Measurements from ENCODE around the gene AHDC1.
A peak's percentile ranks its signal among the peaks of the same experiment; 100 is the strongest.

Gene AHDC1

DNA sequence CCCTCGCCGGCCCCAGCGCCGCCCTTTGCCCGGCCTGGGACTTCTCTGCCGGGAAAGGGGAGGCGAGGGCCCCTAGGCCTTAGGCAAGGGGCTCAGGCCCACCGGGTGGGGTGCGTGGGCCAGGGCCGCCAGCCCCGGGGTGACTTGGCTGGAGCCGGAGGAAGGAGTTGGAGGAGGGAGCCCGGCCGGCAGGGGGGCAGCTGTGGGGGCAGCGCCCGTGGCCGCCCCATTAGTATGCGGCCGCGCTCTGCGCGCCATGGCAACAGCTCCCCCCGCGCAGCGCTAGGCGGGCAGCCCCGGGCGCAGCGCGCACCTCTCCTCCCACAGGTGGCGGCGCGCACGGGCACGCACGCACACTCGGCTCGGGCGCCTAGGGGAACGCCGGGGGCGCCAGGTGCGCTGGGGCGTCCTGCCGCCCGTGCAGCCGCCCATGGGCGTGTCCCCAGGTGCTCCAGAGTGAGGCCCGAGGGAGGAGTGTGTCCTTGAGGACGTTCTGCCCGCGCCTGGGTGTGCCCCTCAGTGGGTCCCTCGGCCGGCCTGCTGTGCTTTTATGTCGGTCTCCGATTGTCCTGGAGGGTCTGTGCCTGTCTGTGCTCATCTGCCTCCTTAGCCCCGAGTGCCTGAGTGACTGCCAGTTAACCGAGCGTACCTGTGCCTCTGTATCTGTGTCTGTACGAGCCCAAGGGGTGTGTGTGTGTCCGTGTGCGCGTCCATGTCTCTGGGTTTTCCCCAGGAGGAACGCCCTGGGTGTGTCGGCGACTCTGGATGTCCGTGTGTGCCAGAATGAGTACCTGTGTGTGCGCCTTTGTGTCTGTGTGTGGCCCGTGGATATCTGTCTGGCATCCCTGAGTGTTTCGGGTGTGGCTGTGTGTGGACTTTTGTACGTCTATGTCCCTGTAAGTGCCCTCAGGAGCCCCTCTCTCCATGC is 75.8 kb downstream of the AHDC1 start:
- TF ChIP-seq, protein P1, sequence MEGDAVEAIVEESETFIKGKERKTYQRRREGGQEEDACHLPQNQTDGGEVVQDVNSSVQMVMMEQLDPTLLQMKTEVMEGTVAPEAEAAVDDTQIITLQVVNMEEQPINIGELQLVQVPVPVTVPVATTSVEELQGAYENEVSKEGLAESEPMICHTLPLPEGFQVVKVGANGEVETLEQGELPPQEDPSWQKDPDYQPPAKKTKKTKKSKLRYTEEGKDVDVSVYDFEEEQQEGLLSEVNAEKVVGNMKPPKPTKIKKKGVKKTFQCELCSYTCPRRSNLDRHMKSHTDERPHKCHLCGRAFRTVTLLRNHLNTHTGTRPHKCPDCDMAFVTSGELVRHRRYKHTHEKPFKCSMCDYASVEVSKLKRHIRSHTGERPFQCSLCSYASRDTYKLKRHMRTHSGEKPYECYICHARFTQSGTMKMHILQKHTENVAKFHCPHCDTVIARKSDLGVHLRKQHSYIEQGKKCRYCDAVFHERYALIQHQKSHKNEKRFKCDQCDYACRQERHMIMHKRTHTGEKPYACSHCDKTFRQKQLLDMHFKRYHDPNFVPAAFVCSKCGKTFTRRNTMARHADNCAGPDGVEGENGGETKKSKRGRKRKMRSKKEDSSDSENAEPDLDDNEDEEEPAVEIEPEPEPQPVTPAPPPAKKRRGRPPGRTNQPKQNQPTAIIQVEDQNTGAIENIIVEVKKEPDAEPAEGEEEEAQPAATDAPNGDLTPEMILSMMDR (conservative IDR thresholded peaks at IDR 0.05), result peak; percentile 17; the same call in 1 of the 2 replicates
- peak overlapping the region; percentile 97 for H3K27ac ChIP-seq

DNA sequence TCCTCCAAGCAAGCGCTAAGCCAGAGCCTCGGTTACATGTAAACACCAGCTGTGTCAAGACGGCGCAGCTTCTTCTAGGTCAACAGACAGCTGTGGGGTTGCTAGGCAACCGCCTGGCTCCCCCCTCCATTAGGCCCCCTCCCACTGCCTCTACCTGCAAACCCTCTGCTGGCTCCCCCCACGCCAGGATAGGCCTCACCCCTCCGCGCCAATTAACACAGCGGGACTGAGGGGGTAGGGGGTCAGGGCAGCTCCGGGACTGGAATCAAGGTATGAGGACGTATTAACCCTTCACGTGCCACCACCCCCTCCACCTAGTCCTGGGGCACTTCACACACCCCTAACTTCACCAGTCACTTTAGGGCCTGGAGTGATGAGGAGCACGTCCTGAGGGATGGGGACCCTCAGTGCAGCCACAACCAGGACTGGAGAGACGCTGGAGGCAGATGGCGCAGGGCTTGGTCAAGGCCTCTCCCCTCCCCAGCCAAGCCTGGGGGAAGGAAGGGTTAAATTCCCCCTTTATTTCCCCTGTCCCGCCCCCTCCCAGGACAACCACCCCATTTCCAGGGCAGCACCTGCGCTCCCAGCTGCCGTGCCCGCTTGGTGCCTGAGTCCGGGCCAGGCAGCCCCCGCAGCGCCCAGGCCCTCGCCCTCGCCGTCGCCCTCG is 76.6 kb downstream of the AHDC1 start:
- TF ChIP-seq, protein P1 (conservative IDR thresholded peaks at IDR 0.05), result no peak
- peak overlapping the region; percentile 97 for H3K27ac ChIP-seq

DNA sequence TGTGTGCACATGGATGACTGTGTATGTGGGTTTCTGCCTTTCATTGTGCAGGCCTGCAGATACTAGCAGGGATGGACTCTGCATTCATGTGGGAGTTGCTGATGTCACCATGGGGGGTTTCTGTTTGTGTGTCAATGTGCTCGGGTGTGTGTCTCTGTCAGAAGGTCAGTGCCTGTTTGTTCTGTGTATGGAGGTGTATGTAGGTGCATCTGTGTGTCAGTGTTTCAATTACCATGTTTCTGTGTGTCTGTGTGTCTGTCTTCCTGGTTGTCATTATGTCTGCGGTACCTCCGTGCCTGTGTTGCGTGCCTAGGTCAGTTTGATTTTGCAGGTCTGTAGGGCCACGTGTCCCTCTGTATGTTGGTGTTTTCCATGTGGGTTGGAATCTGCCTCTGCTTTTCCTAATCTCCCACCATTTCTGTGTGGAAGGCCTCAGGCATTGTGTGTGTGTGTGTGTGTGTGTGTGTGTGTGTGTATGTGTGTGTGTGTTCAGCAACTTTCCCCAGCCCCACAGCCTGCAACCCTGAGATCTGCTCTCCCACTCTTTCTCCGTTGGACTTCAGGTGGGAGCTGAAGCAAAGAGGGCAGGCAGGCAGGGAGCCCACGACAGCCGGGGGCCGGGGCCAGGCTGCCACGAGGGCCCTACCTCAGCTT is 77.2 kb downstream of the AHDC1 start:
- TF ChIP-seq, protein P1 (conservative IDR thresholded peaks at IDR 0.05), result no peak
- peak overlapping the region; percentile 97 for H3K27ac ChIP-seq

DNA sequence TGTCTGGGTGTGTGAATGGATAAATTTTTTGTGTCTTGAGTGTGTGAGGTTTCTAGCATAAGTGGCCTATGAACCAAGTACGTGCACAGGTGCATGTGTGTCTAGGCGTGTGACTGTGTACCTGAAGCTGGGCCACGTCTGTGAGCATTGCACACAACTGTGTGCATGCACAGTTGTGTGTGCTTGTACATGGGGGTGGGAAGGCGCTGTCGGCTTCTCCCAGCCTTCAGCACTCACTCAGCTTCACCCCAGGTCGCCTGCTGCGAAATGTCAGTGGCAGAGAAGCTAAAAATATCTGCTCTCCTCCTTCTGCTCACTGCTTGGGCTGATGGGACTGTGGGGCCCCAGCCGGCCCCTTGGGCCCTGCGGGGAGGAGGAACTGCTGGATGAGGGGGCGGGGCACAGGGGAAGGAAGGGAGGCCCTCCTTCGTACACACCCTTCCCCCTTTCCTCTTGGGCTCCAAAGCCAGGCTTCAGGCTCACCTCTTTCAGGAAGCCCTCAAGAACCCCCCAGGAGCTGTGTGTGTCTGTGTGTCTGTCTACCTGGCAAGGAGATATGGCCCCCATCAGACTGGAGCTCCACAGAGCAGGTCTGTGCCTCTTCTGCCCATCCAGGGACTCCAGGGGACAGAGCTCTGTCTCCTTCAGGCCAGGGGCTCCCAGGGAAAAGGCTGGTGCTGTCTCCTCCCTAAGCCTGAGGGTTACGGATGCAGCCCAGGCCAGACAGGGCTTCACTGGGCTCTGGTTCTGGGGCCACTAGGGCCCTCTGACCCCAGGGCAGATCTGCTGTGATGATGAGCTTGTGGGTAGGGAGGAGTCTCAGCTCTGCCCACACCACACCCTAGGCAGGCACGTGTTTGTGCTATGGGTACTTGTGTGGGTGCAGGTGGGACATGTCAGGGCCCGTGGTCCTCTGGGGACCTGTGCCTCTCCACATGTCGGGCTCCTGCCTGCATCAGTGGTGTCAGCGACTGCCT is 78.4 kb downstream of the AHDC1 start:
- TF ChIP-seq, protein P1 (conservative IDR thresholded peaks at IDR 0.05), result no peak
- H3K27ac ChIP-seq, result peak overlapping the region; percentile 97

DNA sequence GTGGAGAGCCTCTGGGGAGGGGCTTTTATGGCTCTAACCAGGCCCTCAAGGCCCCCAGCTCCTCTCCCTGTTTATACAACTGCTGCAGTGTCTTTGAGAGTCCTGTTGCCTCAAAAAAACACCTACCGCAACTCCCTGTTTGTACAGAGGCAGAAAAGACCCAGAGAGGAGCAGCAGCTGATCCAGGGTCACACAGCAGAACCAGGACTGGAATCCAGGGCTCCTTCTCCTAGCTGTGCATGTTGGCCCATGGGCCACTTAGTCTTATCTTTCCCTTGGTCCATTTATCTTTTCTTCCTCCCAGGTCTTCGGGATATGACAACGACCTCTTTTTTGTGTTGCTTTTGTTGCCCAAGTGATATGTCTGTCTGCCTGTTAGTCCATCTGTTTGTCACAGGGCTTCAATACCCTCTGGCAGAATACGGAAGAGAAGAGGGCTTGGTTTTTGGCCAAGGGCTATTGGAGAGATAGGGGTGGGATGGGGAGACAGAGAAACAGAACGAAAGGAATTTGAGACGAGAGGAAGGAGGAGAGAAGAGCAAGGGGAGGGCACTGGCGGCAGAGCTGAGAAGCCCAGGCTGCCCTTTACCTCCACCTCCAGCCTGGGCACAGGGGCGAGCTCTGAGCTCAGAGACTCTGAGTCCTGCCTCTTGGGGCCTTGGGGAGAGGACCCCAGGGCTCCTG is 80.5 kb downstream of the AHDC1 start:
- TF ChIP-seq, protein P1 (conservative IDR thresholded peaks at IDR 0.05), result no peak
- no peak overlapping the region for H3K27ac ChIP-seq

DNA sequence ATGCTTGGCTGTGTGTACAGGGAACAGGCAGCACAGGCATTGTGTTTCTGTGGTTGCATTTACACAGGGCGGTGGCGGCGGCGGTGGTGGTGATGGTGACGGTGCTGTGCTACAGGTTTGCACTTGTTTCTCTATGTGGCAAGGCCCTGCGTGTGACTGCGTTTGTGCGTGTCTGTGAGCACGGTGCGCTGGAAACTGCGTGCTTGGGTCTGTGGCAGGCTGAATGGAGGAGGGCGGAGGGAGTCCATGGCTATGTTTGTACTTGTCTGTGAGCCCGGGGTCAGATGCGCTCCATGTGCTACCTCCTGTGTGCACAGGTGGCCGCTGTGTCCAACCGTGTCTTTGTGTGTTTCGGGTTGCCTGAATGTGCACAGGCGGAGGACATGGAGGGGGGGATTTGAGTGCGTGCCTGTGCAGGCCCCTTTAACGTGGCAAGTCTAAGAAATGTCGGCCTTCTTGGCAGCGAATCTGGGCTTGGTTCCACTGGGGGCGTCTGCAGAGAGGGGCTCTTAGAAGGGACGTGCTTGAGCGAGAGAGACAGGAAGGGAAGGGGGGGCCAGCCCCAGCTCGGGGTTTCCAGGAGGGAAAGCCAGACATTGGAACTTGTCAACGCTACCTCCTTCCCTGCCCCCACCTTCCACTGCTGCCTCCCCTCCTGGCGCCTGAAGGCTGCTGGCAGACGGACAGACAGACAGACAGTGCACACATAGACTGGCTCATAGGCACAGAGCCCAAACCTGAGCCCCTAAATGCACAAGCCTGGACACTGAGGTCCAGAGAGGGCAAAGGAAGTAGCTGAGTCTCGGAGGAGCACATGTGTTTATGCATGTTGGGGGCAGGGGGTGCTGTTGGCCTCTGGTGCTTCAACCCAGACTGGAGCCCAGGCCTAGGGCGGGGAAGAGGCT is 81.3 kb downstream of the AHDC1 start:
- H3K27ac ChIP-seq, result no peak overlapping the region

More for the DNA sequence above, 81.3 kb downstream of the AHDC1 start:
- TF ChIP-seq, protein P1 (conservative IDR thresholded peaks at IDR 0.05), result 0 out of 2 replicates have a peak, but pooled peaks have one; percentile 9
